WTC11 (cell line): ENCODE results near the gene SPOCK1. TPM values are rescaled to one million over a fixed set of nuclear protein-coding genes. Genes with fewer than 3 reads are reported as not detected.

ENCODE experiments used
- ATAC-seq: fragments of 200-7000 bp; cut with Tn5 transposase; 2 replicates; pipeline ENCODE4 v1.10.0; 2021; ENCODE audit warnings: mild to moderate bottlenecking, moderate library complexity
- CTCF ChIA-PET: fragments of 300-600 bp; sonication (Branson Sonifier 250); formaldehyde crosslinking; loops from one replicate; lab custom pipeline; 2021; ENCODE audit warnings: antibody characterized with exemption; lab: Charles Lee
- POLR2A ChIA-PET: fragments of 350-600 bp; sonication (Branson Sonifier 250); formaldehyde crosslinking; loops from one replicate; lab custom pipeline; 2021; ENCODE audit warnings: antibody characterized with exemption; lab: Charles Lee
- DNase-seq: peaks from one replicate; pipeline ENCODE4 v3.0.0; 2021; ENCODE audit warnings: low spot score
- H3K27ac Mint-ChIP-seq: 2 replicates; pipeline ENCODE4 v1.8.0; 2021; ENCODE audit warnings: mixed read lengths
- H3K27me3 Mint-ChIP-seq: 2 replicates; pipeline ENCODE4 v1.8.0; 2021; ENCODE audit warnings: low read depth, mild to moderate bottlenecking, moderate library complexity, mixed read lengths
- H3K36me3 Mint-ChIP-seq: 2 replicates; pipeline ENCODE4 v1.8.0; 2021; ENCODE audit warnings: mixed read lengths
- H3K4me1 Mint-ChIP-seq: 2 replicates; pipeline ENCODE4 v1.8.0; 2022; ENCODE audit warnings: mixed read lengths
- H3K4me3 Mint-ChIP-seq: 2 replicates; pipeline ENCODE4 v1.8.0; 2021; ENCODE audit warnings: mild to moderate bottlenecking, moderate library complexity, mixed read lengths
- H3K9me3 Mint-ChIP-seq: 2 replicates; pipeline ENCODE4 v1.8.0; 2021; ENCODE audit warnings: mixed read lengths
- ESRRA ChIP-seq: sonication (generic); formaldehyde crosslinking; IDR thresholded peaks from 2 replicates; pipeline ENCODE4 v1.8.1; 2022; ENCODE audit warnings: mild to moderate bottlenecking, missing genetic modification reagents, borderline replicate concordance
- NFYB ChIP-seq: sonication (generic); formaldehyde crosslinking; conservative IDR thresholded peaks from 2 replicates; pipeline ENCODE4 v1.8.0; 2022; ENCODE audit warnings: low read depth, missing genetic modification reagents
- NR2C2 ChIP-seq: sonication (generic); formaldehyde crosslinking; IDR thresholded peaks from 2 replicates; pipeline ENCODE4 v1.8.0; 2022; ENCODE audit warnings: mild to moderate bottlenecking, missing genetic modification reagents
- PRRX2 ChIP-seq: fragments of 250-450 bp; sonication (Bioruptor Pico); IDR thresholded peaks from 2 replicates; pipeline ENCODE4 v1.8.0; 2021; ENCODE audit warnings: mild to moderate bottlenecking
- RORB ChIP-seq: fragments of 250-450 bp; sonication (Bioruptor Pico); IDR thresholded peaks from 2 replicates; pipeline ENCODE4 v1.9.0; 2021; ENCODE audit warnings: mild to moderate bottlenecking
- SP1 ChIP-seq: sonication (generic); formaldehyde crosslinking; conservative IDR thresholded peaks from 2 replicates; pipeline ENCODE4 v1.8.1; 2022; ENCODE audit warnings: missing genetic modification reagents
- TEAD1 ChIP-seq: sonication (generic); formaldehyde crosslinking; IDR thresholded peaks from 2 replicates; pipeline ENCODE4 v1.8.0; 2022; ENCODE audit warnings: mild to moderate bottlenecking, missing genetic modification reagents
- ZNF396 ChIP-seq: fragments of 250-450 bp; sonication (Bioruptor Pico); IDR thresholded peaks from 2 replicates; pipeline ENCODE4 v1.8.0; 2021; ENCODE audit warnings: mild to moderate bottlenecking, moderate library complexity, borderline replicate concordance
- total RNA-seq: library from RNA; stranded (reverse); gene quantifications from 3 replicates; pipeline ENCODE4 v1.2.3, GENCODE V29; 2021
- TF ChIP-seq, protein P1 (sequence below): fragments of 250-450 bp; sonication (Bioruptor Pico); IDR thresholded peaks from 2 replicates; pipeline ENCODE4 v1.9.0; 2021; ENCODE audit warnings: mild to moderate bottlenecking
- TF ChIP-seq, protein P2 (sequence below): fragments of 250-450 bp; sonication (Bioruptor Pico); IDR thresholded peaks from 2 replicates; pipeline ENCODE4 v1.9.0; 2021; ENCODE audit warnings: moderate library complexity, mild to moderate bottlenecking, inconsistent platforms, borderline replicate concordance
- TF ChIP-seq, protein P3 (sequence below): fragments of 250-450 bp; sonication (Bioruptor Pico); IDR thresholded peaks from 2 replicates; pipeline ENCODE4 v1.9.0; 2021; ENCODE audit warnings: mild to moderate bottlenecking, borderline replicate concordance
- TF ChIP-seq, protein P4 (sequence below): sonication (generic); formaldehyde crosslinking; IDR thresholded peaks from 2 replicates; pipeline ENCODE4 v1.8.0; 2023; ENCODE audit warnings: missing genetic modification reagents, mild to moderate bottlenecking, borderline replicate concordance
- TF ChIP-seq, protein P5 (sequence below): sonication (generic); formaldehyde crosslinking; IDR thresholded peaks from 2 replicates; pipeline ENCODE4 v1.8.1; 2022; ENCODE audit warnings: low read depth, mild to moderate bottlenecking, moderate library complexity, missing genetic modification reagents, borderline replicate concordance

SPOCK1 gene
- total RNA-seq, 1 experiment from 2014 or later: 15.2 TPM

DNA sequence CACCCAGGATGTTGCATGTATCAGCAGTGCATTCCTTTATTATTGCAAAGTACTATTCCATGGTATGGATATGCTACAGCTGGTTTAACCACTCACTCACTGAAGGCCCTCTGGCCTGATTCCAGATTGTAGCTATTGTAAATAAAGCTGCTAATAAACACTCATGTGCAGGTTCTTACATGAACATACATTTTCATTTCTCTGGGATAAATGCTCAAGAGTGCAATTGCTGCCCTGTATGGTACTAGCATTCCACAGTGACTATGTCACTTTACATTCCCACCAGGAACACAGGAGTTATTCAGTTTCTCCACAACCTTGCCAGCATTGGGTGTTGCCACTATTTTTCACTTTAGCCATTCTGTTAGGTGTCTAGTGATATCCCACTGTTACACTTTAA lies 267.6 kb downstream of the SPOCK1 start (continued):
- TF ChIP-seq, protein P1, sequence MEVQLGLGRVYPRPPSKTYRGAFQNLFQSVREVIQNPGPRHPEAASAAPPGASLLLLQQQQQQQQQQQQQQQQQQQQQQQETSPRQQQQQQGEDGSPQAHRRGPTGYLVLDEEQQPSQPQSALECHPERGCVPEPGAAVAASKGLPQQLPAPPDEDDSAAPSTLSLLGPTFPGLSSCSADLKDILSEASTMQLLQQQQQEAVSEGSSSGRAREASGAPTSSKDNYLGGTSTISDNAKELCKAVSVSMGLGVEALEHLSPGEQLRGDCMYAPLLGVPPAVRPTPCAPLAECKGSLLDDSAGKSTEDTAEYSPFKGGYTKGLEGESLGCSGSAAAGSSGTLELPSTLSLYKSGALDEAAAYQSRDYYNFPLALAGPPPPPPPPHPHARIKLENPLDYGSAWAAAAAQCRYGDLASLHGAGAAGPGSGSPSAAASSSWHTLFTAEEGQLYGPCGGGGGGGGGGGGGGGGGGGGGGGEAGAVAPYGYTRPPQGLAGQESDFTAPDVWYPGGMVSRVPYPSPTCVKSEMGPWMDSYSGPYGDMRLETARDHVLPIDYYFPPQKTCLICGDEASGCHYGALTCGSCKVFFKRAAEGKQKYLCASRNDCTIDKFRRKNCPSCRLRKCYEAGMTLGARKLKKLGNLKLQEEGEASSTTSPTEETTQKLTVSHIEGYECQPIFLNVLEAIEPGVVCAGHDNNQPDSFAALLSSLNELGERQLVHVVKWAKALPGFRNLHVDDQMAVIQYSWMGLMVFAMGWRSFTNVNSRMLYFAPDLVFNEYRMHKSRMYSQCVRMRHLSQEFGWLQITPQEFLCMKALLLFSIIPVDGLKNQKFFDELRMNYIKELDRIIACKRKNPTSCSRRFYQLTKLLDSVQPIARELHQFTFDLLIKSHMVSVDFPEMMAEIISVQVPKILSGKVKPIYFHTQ (CRISPR knock-in tag): no peak
- TF ChIP-seq ZNF396 (no peak), TEAD1 (no peak)

DNA sequence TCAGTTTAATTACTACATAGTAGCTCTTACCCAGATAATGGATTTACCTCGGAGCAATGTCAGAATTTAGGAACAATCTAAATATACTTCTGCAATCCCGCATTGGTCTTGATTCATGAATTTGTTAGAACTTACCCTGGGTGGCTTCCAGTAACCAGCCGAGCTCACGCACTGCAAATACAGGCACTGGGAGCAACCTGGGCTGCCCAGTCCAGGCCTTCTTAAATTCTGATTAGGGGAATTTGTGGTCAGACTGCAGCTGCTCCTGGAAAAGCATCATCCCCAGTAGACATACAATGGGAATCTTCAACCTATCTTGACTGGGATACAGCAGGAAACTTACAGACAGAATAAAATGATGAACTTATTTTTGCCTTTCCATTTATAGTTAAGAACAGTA lies 270.3 kb downstream of the SPOCK1 start:
- H3K4me3 Mint-ChIP-seq: no peak overlapping the region

More for the DNA sequence above, 270.3 kb downstream of the SPOCK1 start:
- H3K4me1 Mint-ChIP-seq: 0 out of 2 replicates have a peak, but pooled peaks cover 3% of the 10 kb centered on the region
- CTCF ChIA-PET: interaction anchor here (1.0 to 1.8 kb wide), 2 partner anchors 91 to 154 kb away, joined by 3 to 5 read pairs; no protein-coding TSS in a partner anchor
- ATAC-seq (no peak), DNase-seq (no peak)
- no peak overlapping the region for H3K27ac Mint-ChIP-seq
- no peaks in the 10 kb centered on the region for H3K36me3 Mint-ChIP-seq
- TF ChIP-seq, protein P2, sequence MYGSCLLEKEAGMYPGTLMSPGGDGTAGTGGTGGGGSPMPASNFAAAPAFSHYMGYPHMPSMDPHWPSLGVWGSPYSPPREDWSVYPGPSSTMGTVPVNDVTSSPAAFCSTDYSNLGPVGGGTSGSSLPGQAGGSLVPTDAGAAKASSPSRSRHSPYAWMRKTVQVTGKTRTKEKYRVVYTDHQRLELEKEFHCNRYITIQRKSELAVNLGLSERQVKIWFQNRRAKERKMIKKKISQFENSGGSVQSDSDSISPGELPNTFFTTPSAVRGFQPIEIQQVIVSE (CRISPR knock-in tag): no peak
- TF ChIP-seq NR2C2 (CRISPR knock-in tag): no peak
- TF ChIP-seq, protein P3, sequence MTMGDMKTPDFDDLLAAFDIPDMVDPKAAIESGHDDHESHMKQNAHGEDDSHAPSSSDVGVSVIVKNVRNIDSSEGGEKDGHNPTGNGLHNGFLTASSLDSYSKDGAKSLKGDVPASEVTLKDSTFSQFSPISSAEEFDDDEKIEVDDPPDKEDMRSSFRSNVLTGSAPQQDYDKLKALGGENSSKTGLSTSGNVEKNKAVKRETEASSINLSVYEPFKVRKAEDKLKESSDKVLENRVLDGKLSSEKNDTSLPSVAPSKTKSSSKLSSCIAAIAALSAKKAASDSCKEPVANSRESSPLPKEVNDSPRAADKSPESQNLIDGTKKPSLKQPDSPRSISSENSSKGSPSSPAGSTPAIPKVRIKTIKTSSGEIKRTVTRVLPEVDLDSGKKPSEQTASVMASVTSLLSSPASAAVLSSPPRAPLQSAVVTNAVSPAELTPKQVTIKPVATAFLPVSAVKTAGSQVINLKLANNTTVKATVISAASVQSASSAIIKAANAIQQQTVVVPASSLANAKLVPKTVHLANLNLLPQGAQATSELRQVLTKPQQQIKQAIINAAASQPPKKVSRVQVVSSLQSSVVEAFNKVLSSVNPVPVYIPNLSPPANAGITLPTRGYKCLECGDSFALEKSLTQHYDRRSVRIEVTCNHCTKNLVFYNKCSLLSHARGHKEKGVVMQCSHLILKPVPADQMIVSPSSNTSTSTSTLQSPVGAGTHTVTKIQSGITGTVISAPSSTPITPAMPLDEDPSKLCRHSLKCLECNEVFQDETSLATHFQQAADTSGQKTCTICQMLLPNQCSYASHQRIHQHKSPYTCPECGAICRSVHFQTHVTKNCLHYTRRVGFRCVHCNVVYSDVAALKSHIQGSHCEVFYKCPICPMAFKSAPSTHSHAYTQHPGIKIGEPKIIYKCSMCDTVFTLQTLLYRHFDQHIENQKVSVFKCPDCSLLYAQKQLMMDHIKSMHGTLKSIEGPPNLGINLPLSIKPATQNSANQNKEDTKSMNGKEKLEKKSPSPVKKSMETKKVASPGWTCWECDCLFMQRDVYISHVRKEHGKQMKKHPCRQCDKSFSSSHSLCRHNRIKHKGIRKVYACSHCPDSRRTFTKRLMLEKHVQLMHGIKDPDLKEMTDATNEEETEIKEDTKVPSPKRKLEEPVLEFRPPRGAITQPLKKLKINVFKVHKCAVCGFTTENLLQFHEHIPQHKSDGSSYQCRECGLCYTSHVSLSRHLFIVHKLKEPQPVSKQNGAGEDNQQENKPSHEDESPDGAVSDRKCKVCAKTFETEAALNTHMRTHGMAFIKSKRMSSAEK (CRISPR knock-in tag): no peak
- no peak for TF ChIP-seq SP1
- TF ChIP-seq, protein P4, sequence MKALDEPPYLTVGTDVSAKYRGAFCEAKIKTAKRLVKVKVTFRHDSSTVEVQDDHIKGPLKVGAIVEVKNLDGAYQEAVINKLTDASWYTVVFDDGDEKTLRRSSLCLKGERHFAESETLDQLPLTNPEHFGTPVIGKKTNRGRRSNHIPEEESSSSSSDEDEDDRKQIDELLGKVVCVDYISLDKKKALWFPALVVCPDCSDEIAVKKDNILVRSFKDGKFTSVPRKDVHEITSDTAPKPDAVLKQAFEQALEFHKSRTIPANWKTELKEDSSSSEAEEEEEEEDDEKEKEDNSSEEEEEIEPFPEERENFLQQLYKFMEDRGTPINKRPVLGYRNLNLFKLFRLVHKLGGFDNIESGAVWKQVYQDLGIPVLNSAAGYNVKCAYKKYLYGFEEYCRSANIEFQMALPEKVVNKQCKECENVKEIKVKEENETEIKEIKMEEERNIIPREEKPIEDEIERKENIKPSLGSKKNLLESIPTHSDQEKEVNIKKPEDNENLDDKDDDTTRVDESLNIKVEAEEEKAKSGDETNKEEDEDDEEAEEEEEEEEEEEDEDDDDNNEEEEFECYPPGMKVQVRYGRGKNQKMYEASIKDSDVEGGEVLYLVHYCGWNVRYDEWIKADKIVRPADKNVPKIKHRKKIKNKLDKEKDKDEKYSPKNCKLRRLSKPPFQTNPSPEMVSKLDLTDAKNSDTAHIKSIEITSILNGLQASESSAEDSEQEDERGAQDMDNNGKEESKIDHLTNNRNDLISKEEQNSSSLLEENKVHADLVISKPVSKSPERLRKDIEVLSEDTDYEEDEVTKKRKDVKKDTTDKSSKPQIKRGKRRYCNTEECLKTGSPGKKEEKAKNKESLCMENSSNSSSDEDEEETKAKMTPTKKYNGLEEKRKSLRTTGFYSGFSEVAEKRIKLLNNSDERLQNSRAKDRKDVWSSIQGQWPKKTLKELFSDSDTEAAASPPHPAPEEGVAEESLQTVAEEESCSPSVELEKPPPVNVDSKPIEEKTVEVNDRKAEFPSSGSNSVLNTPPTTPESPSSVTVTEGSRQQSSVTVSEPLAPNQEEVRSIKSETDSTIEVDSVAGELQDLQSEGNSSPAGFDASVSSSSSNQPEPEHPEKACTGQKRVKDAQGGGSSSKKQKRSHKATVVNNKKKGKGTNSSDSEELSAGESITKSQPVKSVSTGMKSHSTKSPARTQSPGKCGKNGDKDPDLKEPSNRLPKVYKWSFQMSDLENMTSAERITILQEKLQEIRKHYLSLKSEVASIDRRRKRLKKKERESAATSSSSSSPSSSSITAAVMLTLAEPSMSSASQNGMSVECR (CRISPR knock-in tag): no peak
- no peak for TF ChIP-seq ESRRA
- TF ChIP-seq PRRX2 (CRISPR knock-in tag): no peak
- no peak for TF ChIP-seq NFYB (CRISPR knock-in tag)
- TF ChIP-seq RORB (CRISPR knock-in tag): no peak
- TF ChIP-seq, protein P5, sequence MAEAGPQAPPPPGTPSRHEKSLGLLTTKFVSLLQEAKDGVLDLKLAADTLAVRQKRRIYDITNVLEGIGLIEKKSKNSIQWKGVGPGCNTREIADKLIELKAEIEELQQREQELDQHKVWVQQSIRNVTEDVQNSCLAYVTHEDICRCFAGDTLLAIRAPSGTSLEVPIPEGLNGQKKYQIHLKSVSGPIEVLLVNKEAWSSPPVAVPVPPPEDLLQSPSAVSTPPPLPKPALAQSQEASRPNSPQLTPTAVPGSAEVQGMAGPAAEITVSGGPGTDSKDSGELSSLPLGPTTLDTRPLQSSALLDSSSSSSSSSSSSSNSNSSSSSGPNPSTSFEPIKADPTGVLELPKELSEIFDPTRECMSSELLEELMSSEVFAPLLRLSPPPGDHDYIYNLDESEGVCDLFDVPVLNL (CRISPR knock-in tag): no peak
- TF ChIP-seq, all 79 proteins: peak for 0
- Mint-ChIP-seq H3K9me3 (peaks cover 8% of the 10 kb centered on the region), H3K27me3 (no peaks in the 10 kb centered on the region; the same call in 1 of the 2 replicates)
- POLR2A ChIA-PET: no interaction called here
